Upper lobe of left lung (tissue), 6 donors: ENCODE data around the gene PIK3R2. TPM values are rescaled to one million over a fixed set of nuclear protein-coding genes. Genes with fewer than 3 reads are reported as not detected.

Experiments
- ATAC-seq, 2 donors: fragments of 200-7000 bp; cut with Tn5 transposase; one replicate each; pipeline ENCODE4 v1.9.1; 2022; ENCODE audit warnings: mild to moderate bottlenecking in 2 of 2, moderate library complexity in 2 of 2; ENCODE audit not compliant: low FRiP score in 2 of 2
- DNase-seq, 2 donors: peaks; one replicate each; pipeline ENCODE4 v3.0.0-alpha.2; 2019 to 2020
- H3K27ac ChIP-seq, 4 donors: fragments of 200-600 bp; sonication (generic); one replicate each; pipeline ENCODE4 v1.5.1; 2016 to 2019
- H3K27me3 ChIP-seq, 4 donors: fragments of 200-600 bp; sonication (generic); one replicate each; pipeline ENCODE4 v1.5.1; 2017 to 2019
- H3K36me3 ChIP-seq, 4 donors: fragments of 200-600 bp; sonication (generic); one replicate each; pipeline ENCODE4 v1.5.1; 2016 to 2019
- H3K4me1 ChIP-seq, 4 donors: fragments of 200-600 bp; sonication (generic); one replicate each; pipeline ENCODE4 v1.5.1; 2018 to 2019
- H3K4me3 ChIP-seq, 4 donors: fragments of 200-600 bp; sonication (generic); one replicate each; pipeline ENCODE4 v1.5.1; 2017 to 2019; ENCODE audit warnings: mild to moderate bottlenecking in 2 of 4, moderate library complexity in 1 of 4
- H3K9me3 ChIP-seq, 4 donors: fragments of 200-600 bp; sonication (generic); one replicate each; pipeline ENCODE4 v1.5.1; 2018 to 2019
- CTCF ChIP-seq, 6 experiments: fragments of 450-650 bp in 4 of 6; fragments of 200-600 bp in 2 of 6; sonication (generic) in 2 of 6; IDR thresholded peaks; one replicate each; pipeline ENCODE4 v1.5.1; 2016 to 2019; ENCODE audit warnings: antibody characterized with exemption in 6 of 6
- EP300 ChIP-seq, 4 donors: sonication (generic); formaldehyde crosslinking; IDR thresholded peaks; one replicate each; pipeline ENCODE4 v1.5.1; 2017; ENCODE audit warnings: antibody characterized with exemption in 4 of 4, control low read depth in 2 of 4
- POLR2A ChIP-seq, 4 donors: fragments of 450-650 bp; IDR thresholded peaks; one replicate each; pipeline ENCODE4 v1.5.1; 2016 to 2017; ENCODE audit warnings: antibody characterized with exemption in 4 of 4, mild to moderate bottlenecking in 2 of 4
- POLR2AphosphoS5 ChIP-seq, 2 donors: sonication (generic); formaldehyde crosslinking; IDR thresholded peaks; one replicate each; pipeline ENCODE4 v1.5.1; 2017; ENCODE audit warnings: antibody characterized with exemption in 2 of 2
- WGBS, 2 donors: methylation state at CpG; one replicate each; pipeline ENCODE4 v1.1.5; 2017 to 2018; 5-methylcytosine and 5-hydroxymethylcytosine counted together
- total RNA-seq, 6 donors: library from RNA; depleted of rRNA in 4 of 6; stranded (reverse); fragments of >200 nt in 4 of 6; gene quantifications; one replicate each; pipeline versions ENCODE4 v1.1.0 to v1.2.1, GENCODE V29; 2016 to 2021
- donor health status: DM: no; HTN: no; CAD: no; lungs with moderate emphysema.
- donor health status: DM: no; HTN: yes; CAD: no; lungs with severe emphysema.

PIK3R2 gene
- total RNA-seq, 6 donors from 2014 or later: 11.0 to 65.1 (median 30.3) TPM

GRCh38 chr19:18173054-18173571 lies 20.1 kb downstream of the PIK3R2 start:
- Histone ChIP-seq H3K4me3 (peak overlapping the region in 3 of 4 donors; percentile 56 to 71 (median 62)), H3K4me1 (peaks cover 8 to 43% (median 24%) of the 10 kb centered on the region in 4 donors), H3K27me3 (no peaks in the 10 kb centered on the region), H3K9me3 (no peaks in the 10 kb centered on the region), H3K27ac (peak overlapping the region; percentile 69 to 91 (median 82)), H3K36me3 (peaks cover 0 to 36% (median 15%) of the 10 kb centered on the region in 4 donors)
- ATAC-seq (peak; percentile 57 to 74), DNase-seq (peak; percentile 55 to 86)
- TF ChIP-seq EP300 (IDR thresholded peaks at IDR 0.05) (peak in 2 of 4 donors; percentile 38 to 77), CTCF (IDR thresholded peaks at IDR 0.05) (no peak), POLR2A (IDR thresholded peaks at IDR 0.05) (no peak), POLR2AphosphoS5 (IDR thresholded peaks at IDR 0.05) (peak in 1 of 2 donors; percentile 40)
- WGBS, 2 donors: 26 to 63% methylated on average over 11 to 12 of the region's 18 CpGs

GRCh38 chr19:18173572-18174288 lies 20.8 kb downstream of the PIK3R2 start, which contains the start of gene IFI30:
Gene IFI30, plus strand, starts transcription at chr19:18173813. Its CDS starts 29 bp downstream, at chr19:18173842.
- peak; percentile 86 to 88 for ATAC-seq
- Histone ChIP-seq H3K9me3 (no peaks in the 10 kb centered on the region), H3K27ac (peak within 1 kb of the TSS; percentile 69 to 91 (median 82)), H3K27me3 (no peaks in the 10 kb centered on the region), H3K36me3 (peaks cover 0 to 33% (median 16%) of the 10 kb centered on the region in 4 donors), H3K4me1 (peaks cover 8 to 43% (median 21%) of the 10 kb centered on the region in 4 donors), H3K4me3 (peak within 1 kb of the TSS; percentile 31 to 71 (median 59))
- peak in 3 of 4 donors; percentile 77 to 96 (median 95) for TF ChIP-seq POLR2A (IDR thresholded peaks at IDR 0.05)
- TF ChIP-seq EP300 (IDR thresholded peaks at IDR 0.05): peak in 1 of 4 donors; percentile 87
- peak in 1 of 6 experiments; percentile 11 for TF ChIP-seq CTCF (IDR thresholded peaks at IDR 0.05)
- peak; percentile 80 to 95 for TF ChIP-seq POLR2AphosphoS5 (IDR thresholded peaks at IDR 0.05)
- WGBS, 2 donors: 0 to 3% methylated on average over 5 to 38 of the region's 47 CpGs
- DNase-seq: peak; percentile 94 to 96

GRCh38 chr19:18174983-18175382 lies 22.0 kb downstream of the PIK3R2 start:
- no peak for DNase-seq
- no peak for ATAC-seq
- Histone ChIP-seq H3K27me3 (no peaks in the 10 kb centered on the region), H3K4me1 (peaks cover 8 to 43% (median 19%) of the 10 kb centered on the region in 4 donors), H3K9me3 (no peaks in the 10 kb centered on the region), H3K36me3 (peaks cover 0 to 22% (median 12%) of the 10 kb centered on the region in 4 donors), H3K27ac (peak overlapping the region in 2 of 4 donors; percentile 84 to 91), H3K4me3 (peak overlapping the region in 3 of 4 donors; percentile 56 to 71 (median 62))
- TF ChIP-seq POLR2AphosphoS5 (IDR thresholded peaks at IDR 0.05): no peak
- TF ChIP-seq CTCF (IDR thresholded peaks at IDR 0.05): no peak
- TF ChIP-seq EP300 (IDR thresholded peaks at IDR 0.05): no peak
- TF ChIP-seq POLR2A (IDR thresholded peaks at IDR 0.05): no peak
- 89 to 90% methylated on average over 7 to 11 of the region's 11 CpGs for WGBS, 2 donors

GRCh38 chr19:18176367-18177310 lies 23.7 kb downstream of the PIK3R2 start:
- H3K36me3 ChIP-seq: peaks cover 0 to 22% (median 12%) of the 10 kb centered on the region in 4 donors
- H3K27me3 ChIP-seq: no peaks in the 10 kb centered on the region
- peaks cover 8 to 33% (median 19%) of the 10 kb centered on the region in 4 donors for H3K4me1 ChIP-seq
- ATAC-seq: no peak
- H3K27ac ChIP-seq: peak overlapping the region in 1 of 4 donors; percentile 15
- DNase-seq: peak in 1 of 2 donors; percentile 48
- WGBS, 2 donors: 85 to 92% methylated on average over 17 to 18 of the region's 19 CpGs
- TF ChIP-seq CTCF (IDR thresholded peaks at IDR 0.05): no peak
- TF ChIP-seq EP300 (IDR thresholded peaks at IDR 0.05): no peak
- no peak for TF ChIP-seq POLR2A (IDR thresholded peaks at IDR 0.05)
- TF ChIP-seq POLR2AphosphoS5 (IDR thresholded peaks at IDR 0.05): no peak
- peak overlapping the region in 1 of 4 donors; percentile 62 for H3K4me3 ChIP-seq
- no peaks in the 10 kb centered on the region for H3K9me3 ChIP-seq
